ENCODE measurements around the gene SETD7. TPM values are rescaled to one million over a fixed set of nuclear protein-coding genes. Genes with fewer than 3 reads are reported as not detected.

SETD7 gene
- total and polyA plus RNA-seq, 12 donors = 7.4 to 49.1 (median 41.5) TPM

DNA sequence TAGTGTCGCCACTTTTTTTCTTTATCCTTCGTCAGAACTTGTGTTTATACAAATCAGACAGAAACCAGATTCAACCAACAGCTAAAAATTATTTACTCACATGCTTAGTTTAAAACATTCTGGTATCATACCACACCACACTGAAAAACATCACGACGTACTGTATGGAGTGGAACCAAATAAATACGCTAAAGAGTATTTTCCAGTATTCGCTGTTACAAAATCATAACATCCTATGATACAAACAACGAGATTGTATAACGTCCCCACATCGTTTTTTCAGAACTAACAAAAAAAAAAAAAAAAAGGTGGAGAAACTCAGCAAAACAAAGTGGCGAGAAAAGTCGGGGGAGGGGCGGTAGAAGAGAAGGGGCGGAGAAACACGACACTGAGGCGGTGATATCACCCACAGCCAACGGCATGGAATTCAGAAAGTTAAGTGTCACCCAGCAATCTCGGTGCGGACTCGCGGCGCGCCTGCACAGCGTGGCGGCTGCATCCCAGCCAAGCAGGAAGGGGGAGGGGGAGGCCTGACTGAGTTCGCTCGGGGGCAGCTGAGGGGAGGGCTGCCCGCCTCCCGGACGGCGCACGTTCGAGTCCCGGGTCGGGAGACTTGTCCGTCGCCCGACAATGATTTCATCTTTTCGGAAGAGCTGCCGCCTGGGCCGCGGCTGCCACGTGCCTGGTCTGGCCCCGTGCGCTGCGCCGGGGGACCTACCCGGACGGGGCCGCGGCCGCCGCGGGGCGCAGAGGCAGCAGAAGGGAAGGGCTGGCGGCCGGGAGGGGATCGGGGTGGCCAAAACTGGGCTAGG, 920 bp downstream of the SETD7 start:
- no peaks in the 10 kb centered on the region for H3K27me3 ChIP-seq
- no peaks in the 10 kb centered on the region for H3K36me3 ChIP-seq (replicated peaks in 1 of 2)
- peaks cover 5 to 50% of the 10 kb centered on the region in 2 donors for H3K4me1 ChIP-seq (replicated peaks in 1 of 2)
- TF ChIP-seq, protein P1, sequence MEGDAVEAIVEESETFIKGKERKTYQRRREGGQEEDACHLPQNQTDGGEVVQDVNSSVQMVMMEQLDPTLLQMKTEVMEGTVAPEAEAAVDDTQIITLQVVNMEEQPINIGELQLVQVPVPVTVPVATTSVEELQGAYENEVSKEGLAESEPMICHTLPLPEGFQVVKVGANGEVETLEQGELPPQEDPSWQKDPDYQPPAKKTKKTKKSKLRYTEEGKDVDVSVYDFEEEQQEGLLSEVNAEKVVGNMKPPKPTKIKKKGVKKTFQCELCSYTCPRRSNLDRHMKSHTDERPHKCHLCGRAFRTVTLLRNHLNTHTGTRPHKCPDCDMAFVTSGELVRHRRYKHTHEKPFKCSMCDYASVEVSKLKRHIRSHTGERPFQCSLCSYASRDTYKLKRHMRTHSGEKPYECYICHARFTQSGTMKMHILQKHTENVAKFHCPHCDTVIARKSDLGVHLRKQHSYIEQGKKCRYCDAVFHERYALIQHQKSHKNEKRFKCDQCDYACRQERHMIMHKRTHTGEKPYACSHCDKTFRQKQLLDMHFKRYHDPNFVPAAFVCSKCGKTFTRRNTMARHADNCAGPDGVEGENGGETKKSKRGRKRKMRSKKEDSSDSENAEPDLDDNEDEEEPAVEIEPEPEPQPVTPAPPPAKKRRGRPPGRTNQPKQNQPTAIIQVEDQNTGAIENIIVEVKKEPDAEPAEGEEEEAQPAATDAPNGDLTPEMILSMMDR (IDR thresholded peaks at IDR 0.05) = no peak
- peak; percentile 60 to 91 for TF ChIP-seq POLR2A (IDR thresholded peaks at IDR 0.05)
- peak; percentile 91 to 96 (median 94) for DNase-seq
- WGBS, 4 donors = 2 to 3% (median 2%) methylated on average over 18 to 57 of the region's 57 CpGs
- H3K4me3 ChIP-seq = peak overlapping the region; percentile 33 to 95 (median 58)
- intact Hi-C loops (cut with DNase I) = loop anchor here in 1 of 2 donors (10.0 kb wide), 1 partner anchor 50 kb away; no protein-coding TSS in a partner anchor
- no peaks in the 10 kb centered on the region for H3K9me3 ChIP-seq (replicated peaks in 1 of 3)
- peak overlapping the region; percentile 70 to 99 (median 97) for H3K27ac ChIP-seq

DNA sequence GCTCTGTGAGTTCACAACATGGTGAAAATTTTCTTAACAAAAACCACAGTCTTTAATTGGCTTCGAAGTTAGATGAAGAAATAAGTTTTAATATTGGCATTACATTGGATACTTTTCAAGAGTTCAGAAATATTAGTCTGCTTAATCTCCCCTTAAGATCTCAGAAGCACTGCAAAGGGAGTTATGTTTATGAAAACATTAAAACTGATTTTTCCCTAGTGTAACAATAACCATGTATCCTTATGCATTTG, 1.5 kb downstream of the SETD7 start:
- WGBS, 4 donors = 57 to 75% (median 65%) methylated on average over 1 of the region's 1 CpG
- Histone ChIP-seq H3K36me3 (replicated peaks in 1 of 2) (no peaks in the 10 kb centered on the region), H3K4me1 (replicated peaks in 1 of 2) (peaks cover 4 to 51% of the 10 kb centered on the region in 2 donors), H3K27me3 (no peaks in the 10 kb centered on the region), H3K4me3 (peak overlapping the region in 2 of 4 donors; percentile 33 to 95), H3K9me3 (replicated peaks in 1 of 3) (no peaks in the 10 kb centered on the region), H3K27ac (peak overlapping the region; percentile 70 to 99 (median 97))
- TF ChIP-seq, protein P1 (IDR thresholded peaks at IDR 0.05) = no peak
- TF ChIP-seq POLR2A (IDR thresholded peaks at IDR 0.05) = no peak
- DNase-seq = no peak
- intact Hi-C loops (cut with DNase I) = loop anchor here in 1 of 2 donors (10.0 kb wide), 1 partner anchor 50 kb away; no protein-coding TSS in a partner anchor

DNA sequence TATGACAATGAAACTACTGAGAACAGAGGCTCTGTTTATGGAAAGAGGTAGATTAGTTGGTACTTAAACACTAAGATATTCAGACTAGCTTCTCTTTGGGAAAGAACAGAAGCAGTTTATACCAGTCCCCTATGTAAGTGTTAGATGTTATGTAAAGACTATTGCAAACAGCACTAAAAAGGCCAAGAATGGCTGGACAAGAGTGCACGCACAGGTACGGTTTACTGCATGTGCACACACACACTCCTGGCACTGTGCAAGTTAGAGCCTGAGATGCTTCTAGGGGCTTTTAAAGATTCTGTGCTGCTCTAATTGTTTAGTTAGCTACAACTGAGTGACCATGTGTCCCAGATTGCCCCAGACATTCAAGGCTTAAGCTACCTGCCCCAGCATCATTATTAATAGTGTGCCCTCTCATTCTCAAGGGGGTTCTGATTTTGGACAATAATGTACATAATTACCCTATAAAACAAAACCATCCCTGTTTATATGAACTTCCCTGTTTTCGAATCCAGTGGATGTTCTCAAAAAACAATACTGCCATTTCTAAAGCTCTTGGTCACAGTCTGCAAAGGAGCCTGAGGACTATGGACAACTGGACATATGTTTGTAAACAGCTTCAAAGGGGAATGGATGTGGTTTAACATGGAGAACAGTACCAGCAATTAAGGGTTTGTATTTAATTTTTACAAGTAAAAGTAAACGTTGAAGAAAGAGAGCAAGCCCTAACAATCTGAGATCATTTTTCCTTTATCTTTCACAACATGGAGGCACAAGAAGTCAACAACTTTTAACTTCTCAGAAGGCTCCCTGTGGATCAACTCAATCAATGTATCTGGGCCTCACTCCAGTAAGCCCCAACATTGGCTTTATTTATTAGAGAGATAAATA, 2.0 kb downstream of the SETD7 start:
- 65 to 75% (median 72%) methylated on average over 4 of the region's 4 CpGs for WGBS, 4 donors
- intact Hi-C loops (cut with DNase I) = loop anchor here in 1 of 2 donors (10.0 kb wide), 1 partner anchor 49 kb away; no protein-coding TSS in a partner anchor
- Histone ChIP-seq H3K4me3 (peak overlapping the region in 2 of 4 donors; percentile 33 to 95), H3K36me3 (replicated peaks in 1 of 2) (no peaks in the 10 kb centered on the region), H3K9me3 (replicated peaks in 1 of 3) (no peaks in the 10 kb centered on the region), H3K4me1 (replicated peaks in 1 of 2) (peaks cover 4 to 57% of the 10 kb centered on the region in 2 donors), H3K27ac (peak overlapping the region; percentile 70 to 99 (median 97)), H3K27me3 (no peaks in the 10 kb centered on the region)
- DNase-seq = no peak
- TF ChIP-seq, protein P1 (IDR thresholded peaks at IDR 0.05) = no peak
- no peak for TF ChIP-seq POLR2A (IDR thresholded peaks at IDR 0.05)
